ENCODE results near the gene GNAZ.

- TF ChIP-seq EZH2 (IDR thresholded peaks at IDR 0.05; ENCODE audit: insufficient read depth, low read length) (no peak), CTCF (IDR thresholded peaks at IDR 0.05; ENCODE audit: insufficient read depth, low read depth, low read length) (no peak)
Observed at GRCh38 chr22:23107487-23108248, 37.3 kb downstream of the GNAZ start.

All from astrocyte (in vitro differentiated cells and primary cell).